ENCODE results near the gene MICAL2. TPM values are rescaled to one million over a fixed set of nuclear protein-coding genes. Genes with fewer than 3 reads are reported as not detected.

Gene MICAL2
- total RNA-seq, 4 donors from 2014 or later = 195 to 499 (median 259) TPM

GRCh38 chr11:12298610-12299009, 188.2 kb downstream of the MICAL2 start:
- TF ChIP-seq POLR2A (IDR thresholded peaks at IDR 0.05; ENCODE audit: low read depth) = no peak
- TF ChIP-seq EP300 (IDR thresholded peaks at IDR 0.05) = no peak
- TF ChIP-seq POLR2AphosphoS5 (IDR thresholded peaks at IDR 0.05) = no peak
- no peak for TF ChIP-seq CTCF (IDR thresholded peaks at IDR 0.05)

GRCh38 chr11:12301379-12301778, 191.0 kb downstream of the MICAL2 start:
- no peak overlapping the region for H3K27ac ChIP-seq (replicated peaks in 1 of 4)
- H3K27me3 ChIP-seq = no peaks in the 10 kb centered on the region
- no peak overlapping the region for H3K4me3 ChIP-seq
- DNase-seq (ENCODE audit: extremely low spot score) = no peak
- intact Hi-C loops (cut with DNase I) = no loop called here
- 93% methylated on average over 3 of the region's 3 CpGs for WGBS
- peaks cover 0 to 12% (median 10%) of the 10 kb centered on the region in 4 donors for H3K9me3 ChIP-seq
- peaks cover 0 to 8% (median 2%) of the 10 kb centered on the region in 4 donors for H3K4me1 ChIP-seq
- TF ChIP-seq POLR2AphosphoS5 (IDR thresholded peaks at IDR 0.05) = no peak
- TF ChIP-seq POLR2A (IDR thresholded peaks at IDR 0.05; ENCODE audit: low read depth) = no peak
- TF ChIP-seq EP300 (IDR thresholded peaks at IDR 0.05) = no peak
- TF ChIP-seq CTCF (IDR thresholded peaks at IDR 0.05) = no peak
- no peaks in the 10 kb centered on the region for H3K36me3 ChIP-seq

More at GRCh38 chr11:12298610-12299009, 188.2 kb downstream of the MICAL2 start:
- intact Hi-C loops (cut with DNase I) = no loop called here
- Histone ChIP-seq H3K36me3 (no peaks in the 10 kb centered on the region), H3K27ac (replicated peaks in 1 of 4) (no peak overlapping the region), H3K4me3 (no peak overlapping the region), H3K4me1 (peaks cover 0 to 4% (median 1%) of the 10 kb centered on the region in 4 donors), H3K27me3 (no peaks in the 10 kb centered on the region), H3K9me3 (peaks cover 0 to 12% (median 10%) of the 10 kb centered on the region in 4 donors)
- DNase-seq (ENCODE audit: extremely low spot score) = no peak
- 97% methylated on average over 3 of the region's 3 CpGs for WGBS

GRCh38 chr11:12303421-12304149, 193.2 kb downstream of the MICAL2 start:
- H3K27me3 ChIP-seq = no peaks in the 10 kb centered on the region
- 91% methylated on average over 2 of the region's 2 CpGs for WGBS
- no peak for DNase-seq (ENCODE audit: extremely low spot score)
- H3K27ac ChIP-seq (replicated peaks in 1 of 4) = no peak overlapping the region
- H3K9me3 ChIP-seq = peaks cover 0 to 9% (median 7%) of the 10 kb centered on the region in 4 donors
- no peaks in the 10 kb centered on the region for H3K36me3 ChIP-seq
- H3K4me3 ChIP-seq = no peak overlapping the region
- H3K4me1 ChIP-seq = peaks cover 0 to 8% (median 2%) of the 10 kb centered on the region in 4 donors
- TF ChIP-seq CTCF (IDR thresholded peaks at IDR 0.05) (no peak), EP300 (IDR thresholded peaks at IDR 0.05) (no peak), POLR2AphosphoS5 (IDR thresholded peaks at IDR 0.05) (no peak)
- intact Hi-C loops (cut with DNase I) = no loop called here

GRCh38 chr11:12306830-12307229, 196.4 kb downstream of the MICAL2 start:
- no peak for DNase-seq (ENCODE audit: extremely low spot score)
- Histone ChIP-seq H3K36me3 (no peaks in the 10 kb centered on the region), H3K9me3 (no peaks in the 10 kb centered on the region), H3K4me3 (no peak overlapping the region), H3K27me3 (no peaks in the 10 kb centered on the region), H3K27ac (replicated peaks in 1 of 4) (no peak overlapping the region), H3K4me1 (peaks cover 0 to 15% (median 7%) of the 10 kb centered on the region in 4 donors)
- TF ChIP-seq POLR2A (IDR thresholded peaks at IDR 0.05; ENCODE audit: low read depth) (no peak), EP300 (IDR thresholded peaks at IDR 0.05) (no peak), CTCF (IDR thresholded peaks at IDR 0.05) (no peak), POLR2AphosphoS5 (IDR thresholded peaks at IDR 0.05) (no peak)
- 84% methylated on average over 2 of the region's 2 CpGs for WGBS
- intact Hi-C loops (cut with DNase I) = no loop called here

Measured in esophagus muscularis mucosa (tissue), 4 donors.